ENCODE data around the gene COL6A3. TPM values are rescaled to one million over a fixed set of nuclear protein-coding genes. Genes with fewer than 3 reads are reported as not detected.

The COL6A3 gene
- total RNA-seq, 1 experiment from 2014 or later, result 0.07 TPM

GRCh38 chr2:237350597-237350996 is 63.4 kb downstream of the COL6A3 start:
- Histone ChIP-seq H3K27me3 (ENCODE audit: low read length) (no peaks in the 10 kb centered on the region), H3K9me2 (replicated peaks; ENCODE audit: insufficient read depth, low read length) (no peaks in the 10 kb centered on the region), H2AFZ (ENCODE audit: low read length) (no peak overlapping the region), H3K9me3 (ENCODE audit: low read length) (no peaks in the 10 kb centered on the region), H3K79me2 (ENCODE audit: low read length) (no peaks in the 10 kb centered on the region), H3K4me1 (ENCODE audit: low read length) (no peaks in the 10 kb centered on the region), H4K20me1 (ENCODE audit: insufficient read depth, low read depth, low read length) (no peaks in the 10 kb centered on the region), H3K9ac (ENCODE audit: low read length) (no peak overlapping the region), H3K4me3 (ENCODE audit: low read length) (no peak overlapping the region), H3K4me2 (ENCODE audit: low read depth, low read length, poor library complexity, severe bottlenecking) (no peak overlapping the region), H3K36me3 (ENCODE audit: insufficient read depth, low read length) (no peaks in the 10 kb centered on the region), H3K27ac (ENCODE audit: low read length) (no peak overlapping the region)
- no peak for DNase-seq

GRCh38 chr2:237350070-237350469 is 63.9 kb downstream of the COL6A3 start:
- Histone ChIP-seq H3K4me2 (ENCODE audit: low read depth, low read length, poor library complexity, severe bottlenecking) (no peak overlapping the region), H3K9me2 (replicated peaks; ENCODE audit: insufficient read depth, low read length) (no peaks in the 10 kb centered on the region), H2AFZ (ENCODE audit: low read length) (no peak overlapping the region), H4K20me1 (ENCODE audit: insufficient read depth, low read depth, low read length) (no peaks in the 10 kb centered on the region), H3K36me3 (ENCODE audit: insufficient read depth, low read length) (no peaks in the 10 kb centered on the region), H3K9me3 (ENCODE audit: low read length) (no peaks in the 10 kb centered on the region), H3K4me3 (ENCODE audit: low read length) (no peak overlapping the region), H3K27me3 (ENCODE audit: low read length) (no peaks in the 10 kb centered on the region), H3K4me1 (ENCODE audit: low read length) (no peaks in the 10 kb centered on the region), H3K79me2 (ENCODE audit: low read length) (no peaks in the 10 kb centered on the region), H3K9ac (ENCODE audit: low read length) (no peak overlapping the region), H3K27ac (ENCODE audit: low read length) (no peak overlapping the region)
- no peak for DNase-seq

GRCh38 chr2:237348281-237348865 is 65.6 kb downstream of the COL6A3 start:
- Histone ChIP-seq H3K4me3 (ENCODE audit: low read length) (no peak overlapping the region), H3K4me1 (ENCODE audit: low read length) (no peaks in the 10 kb centered on the region), H3K4me2 (ENCODE audit: low read depth, low read length, poor library complexity, severe bottlenecking) (no peak overlapping the region), H2AFZ (ENCODE audit: low read length) (no peak overlapping the region), H3K36me3 (ENCODE audit: insufficient read depth, low read length) (no peaks in the 10 kb centered on the region), H3K79me2 (ENCODE audit: low read length) (no peaks in the 10 kb centered on the region), H3K27me3 (ENCODE audit: low read length) (no peaks in the 10 kb centered on the region), H4K20me1 (ENCODE audit: insufficient read depth, low read depth, low read length) (no peaks in the 10 kb centered on the region), H3K9ac (ENCODE audit: low read length) (no peak overlapping the region), H3K9me2 (replicated peaks; ENCODE audit: insufficient read depth, low read length) (no peaks in the 10 kb centered on the region), H3K27ac (ENCODE audit: low read length) (no peak overlapping the region), H3K9me3 (ENCODE audit: low read length) (no peaks in the 10 kb centered on the region)
- DNase-seq, result no peak

- Histone ChIP-seq H3K79me2 (ENCODE audit: low read length) (no peaks in the 10 kb centered on the region), H3K4me1 (ENCODE audit: low read length) (no peaks in the 10 kb centered on the region), H3K36me3 (ENCODE audit: insufficient read depth, low read length) (no peaks in the 10 kb centered on the region), H4K20me1 (ENCODE audit: insufficient read depth, low read depth, low read length) (no peaks in the 10 kb centered on the region), H2AFZ (ENCODE audit: low read length) (no peak overlapping the region), H3K4me2 (ENCODE audit: low read depth, low read length, poor library complexity, severe bottlenecking) (no peak overlapping the region), H3K9me2 (replicated peaks; ENCODE audit: insufficient read depth, low read length) (no peaks in the 10 kb centered on the region), H3K27me3 (ENCODE audit: low read length) (no peaks in the 10 kb centered on the region), H3K4me3 (ENCODE audit: low read length) (no peak overlapping the region), H3K27ac (ENCODE audit: low read length) (no peak overlapping the region), H3K9ac (ENCODE audit: low read length) (no peak overlapping the region), H3K9me3 (ENCODE audit: low read length) (no peaks in the 10 kb centered on the region)
- DNase-seq, result no peak
Observed at GRCh38 chr2:237345891-237346640, 67.9 kb downstream of the COL6A3 start.

GRCh38 chr2:237345411-237345810 is 68.6 kb downstream of the COL6A3 start:
- no peak for DNase-seq
- no peak overlapping the region for H2AFZ ChIP-seq (ENCODE audit: low read length)
- H3K4me3 ChIP-seq (ENCODE audit: low read length), result no peak overlapping the region
- H4K20me1 ChIP-seq (ENCODE audit: insufficient read depth, low read depth, low read length), result no peaks in the 10 kb centered on the region
- no peaks in the 10 kb centered on the region for H3K79me2 ChIP-seq (ENCODE audit: low read length)
- H3K4me1 ChIP-seq (ENCODE audit: low read length), result no peaks in the 10 kb centered on the region
- H3K27ac ChIP-seq (ENCODE audit: low read length), result no peak overlapping the region
- no peaks in the 10 kb centered on the region for H3K9me2 ChIP-seq (replicated peaks; ENCODE audit: insufficient read depth, low read length)
- H3K4me2 ChIP-seq (ENCODE audit: low read depth, low read length, poor library complexity, severe bottlenecking), result no peak overlapping the region
- H3K9me3 ChIP-seq (ENCODE audit: low read length), result no peaks in the 10 kb centered on the region
- no peak overlapping the region for H3K9ac ChIP-seq (ENCODE audit: low read length)
- no peaks in the 10 kb centered on the region for H3K36me3 ChIP-seq (ENCODE audit: insufficient read depth, low read length)
- no peaks in the 10 kb centered on the region for H3K27me3 ChIP-seq (ENCODE audit: low read length)

GRCh38 chr2:237344942-237345341 is 69.0 kb downstream of the COL6A3 start:
- no peak overlapping the region for H3K27ac ChIP-seq (ENCODE audit: low read length)
- H3K27me3 ChIP-seq (ENCODE audit: low read length), result no peaks in the 10 kb centered on the region
- H3K4me2 ChIP-seq (ENCODE audit: low read depth, low read length, poor library complexity, severe bottlenecking), result no peak overlapping the region
- H3K9me2 ChIP-seq (replicated peaks; ENCODE audit: insufficient read depth, low read length), result no peaks in the 10 kb centered on the region
- no peak overlapping the region for H3K4me3 ChIP-seq (ENCODE audit: low read length)
- H3K9me3 ChIP-seq (ENCODE audit: low read length), result no peaks in the 10 kb centered on the region
- H3K9ac ChIP-seq (ENCODE audit: low read length), result no peak overlapping the region
- no peaks in the 10 kb centered on the region for H3K4me1 ChIP-seq (ENCODE audit: low read length)
- H2AFZ ChIP-seq (ENCODE audit: low read length), result no peak overlapping the region
- no peaks in the 10 kb centered on the region for H3K79me2 ChIP-seq (ENCODE audit: low read length)
- no peaks in the 10 kb centered on the region for H4K20me1 ChIP-seq (ENCODE audit: insufficient read depth, low read depth, low read length)
- no peaks in the 10 kb centered on the region for H3K36me3 ChIP-seq (ENCODE audit: insufficient read depth, low read length)
- no peak for DNase-seq

GRCh38 chr2:237343993-237344392 is 70.0 kb downstream of the COL6A3 start:
- H4K20me1 ChIP-seq (ENCODE audit: insufficient read depth, low read depth, low read length), result no peaks in the 10 kb centered on the region
- H3K27me3 ChIP-seq (ENCODE audit: low read length), result no peaks in the 10 kb centered on the region
- no peak overlapping the region for H3K9ac ChIP-seq (ENCODE audit: low read length)
- no peaks in the 10 kb centered on the region for H3K4me1 ChIP-seq (ENCODE audit: low read length)
- H3K9me3 ChIP-seq (ENCODE audit: low read length), result no peaks in the 10 kb centered on the region
- no peak overlapping the region for H3K4me2 ChIP-seq (ENCODE audit: low read depth, low read length, poor library complexity, severe bottlenecking)
- DNase-seq, result no peak
- H3K9me2 ChIP-seq (replicated peaks; ENCODE audit: insufficient read depth, low read length), result no peaks in the 10 kb centered on the region
- no peak overlapping the region for H3K4me3 ChIP-seq (ENCODE audit: low read length)
- no peak overlapping the region for H3K27ac ChIP-seq (ENCODE audit: low read length)
- no peaks in the 10 kb centered on the region for H3K36me3 ChIP-seq (ENCODE audit: insufficient read depth, low read length)
- no peak overlapping the region for H2AFZ ChIP-seq (ENCODE audit: low read length)
- H3K79me2 ChIP-seq (ENCODE audit: low read length), result no peaks in the 10 kb centered on the region

- Histone ChIP-seq H3K4me2 (ENCODE audit: low read depth, low read length, poor library complexity, severe bottlenecking) (no peak overlapping the region), H3K27ac (ENCODE audit: low read length) (no peak overlapping the region), H2AFZ (ENCODE audit: low read length) (no peak overlapping the region), H3K9me2 (replicated peaks; ENCODE audit: insufficient read depth, low read length) (no peaks in the 10 kb centered on the region), H3K27me3 (ENCODE audit: low read length) (no peaks in the 10 kb centered on the region), H3K4me3 (ENCODE audit: low read length) (no peak overlapping the region), H4K20me1 (ENCODE audit: insufficient read depth, low read depth, low read length) (no peaks in the 10 kb centered on the region), H3K36me3 (ENCODE audit: insufficient read depth, low read length) (no peaks in the 10 kb centered on the region), H3K9ac (ENCODE audit: low read length) (no peak overlapping the region), H3K4me1 (ENCODE audit: low read length) (no peaks in the 10 kb centered on the region), H3K9me3 (ENCODE audit: low read length) (no peaks in the 10 kb centered on the region), H3K79me2 (ENCODE audit: low read length) (no peaks in the 10 kb centered on the region)
- DNase-seq, result no peak
Observed at GRCh38 chr2:237341872-237342271, 72.1 kb downstream of the COL6A3 start.

All from Karpas-422 (cell line).